ENCODE data around the gene SINHCAF. TPM values are rescaled to one million over a fixed set of nuclear protein-coding genes. Genes with fewer than 3 reads are reported as not detected.
A peak's percentile ranks its signal among the peaks of the same experiment; 100 is the strongest.

The SINHCAF gene
- total and polyA plus RNA-seq, 9 of the 15 experiments (the other 6 are each of a cell fraction or from before 2014, with no cell fraction given), result 73.2 to 185 (median 110) TPM

GRCh38 chr12:31324116-31324844, 1.7 kb downstream of the SINHCAF start (continued):
- TF ChIP-seq POLR2AphosphoS5 (IDR thresholded peaks at IDR 0.05; ENCODE audit: control insufficient read depth, insufficient read depth, low read depth, low read length) (peak; percentile 25), NR4A1 (CRISPR knock-in tag; IDR thresholded peaks at IDR 0.05) (no peak), NR4A1 (tag; IDR thresholded peaks at IDR 0.05) (peak; percentile 39; the same call in 1 of the 2 replicates), ZNF830 (CRISPR knock-in tag; IDR thresholded peaks at IDR 0.05) (peak; percentile 81; the same call in 1 of the 2 replicates), FOS (IDR thresholded peaks at IDR 0.05; ENCODE audit: extremely low read depth, insufficient read length) (no peak), PHF8 (IDR thresholded peaks at IDR 0.05; ENCODE audit: borderline replicate concordance, low read length) (peak; percentile 51; the same call in 1 of the 2 replicates), ZBTB1 (CRISPR knock-in tag; IDR thresholded peaks at IDR 0.05; ENCODE audit: borderline replicate concordance, low read depth) (peak; percentile 95), RERE (CRISPR knock-in tag; IDR thresholded peaks at IDR 0.05; ENCODE audit: borderline replicate concordance) (no peak), VEZF1 (CRISPR knock-in tag; IDR thresholded peaks at IDR 0.05) (peak; percentile 43; the same call in 1 of the 2 replicates), GABPA (tag; conservative IDR thresholded peaks at IDR 0.05; ENCODE audit: low read depth) (peak; percentile 39; the same call in 1 of the 2 replicates), HSF4 (CRISPR knock-in tag; IDR thresholded peaks at IDR 0.05; ENCODE audit: borderline replicate concordance) (no peak), ZC3H11A (IDR thresholded peaks at IDR 0.05; ENCODE audit: low read depth, low read length) (no peak), NONO (IDR thresholded peaks at IDR 0.05; ENCODE audit: low read depth in 2 of 2, low read length in 1 of 2) (peak in 1 of 2 experiments; percentile 37; a peak in 1 of 4 replicates), ZBTB17 (CRISPR knock-in tag; IDR thresholded peaks at IDR 0.05) (0 out of 2 replicates have a peak, but pooled peaks have one; percentile 48), ZNF253 (CRISPR knock-in tag; conservative IDR thresholded peaks at IDR 0.05) (no peak), STAT6 (CRISPR knock-in tag; IDR thresholded peaks at IDR 0.05) (no peak), SAFB (IDR thresholded peaks at IDR 0.05; ENCODE audit: borderline replicate concordance, low read depth, low read length) (peak; percentile 32; the same call in 1 of the 2 replicates), KDM1A (IDR thresholded peaks at IDR 0.05) (no peak)

All from K562 (cell line).